GM21619 (cell line): Measurements from ENCODE around the gene B3GAT1.

ENCODE experiments used
- ATAC-seq: cut with Tn5 transposase; IDR thresholded peaks from one replicate; pipeline ENCODE4 v1.9.1; 2021; ENCODE audit not compliant: unreplicated experiment

The B3GAT1 gene

DNA sequence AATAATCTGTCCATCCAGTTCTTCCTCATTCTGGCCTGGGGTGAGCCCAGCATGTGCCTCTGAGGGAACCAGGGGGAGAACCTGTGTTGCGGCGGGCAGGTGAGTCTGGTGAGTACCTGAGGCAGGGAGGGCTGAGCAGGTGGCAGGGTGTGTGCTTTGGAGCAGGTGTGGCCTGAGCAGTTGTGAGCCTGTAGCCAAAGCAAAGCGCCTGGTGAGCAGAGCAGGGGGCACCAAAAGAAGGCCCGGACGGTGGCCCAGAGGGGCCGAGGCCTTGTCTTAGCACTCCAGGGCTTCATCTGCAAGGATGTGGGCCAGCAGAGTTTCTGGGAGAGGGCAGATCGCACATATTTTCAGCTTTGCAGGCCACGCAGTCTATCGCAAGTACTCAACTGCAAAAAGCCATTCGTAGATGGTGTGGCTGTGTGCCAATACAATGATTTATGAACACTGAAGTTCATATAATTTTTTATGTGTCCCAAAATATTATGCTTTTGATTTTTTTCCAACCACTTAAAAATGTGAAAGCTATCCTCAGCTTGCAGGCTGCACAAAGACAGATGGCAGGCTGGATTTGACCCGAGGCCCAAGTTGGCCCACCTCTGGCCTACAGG lies 71.6 kb downstream of the B3GAT1 start:
- no peak for ATAC-seq

- ATAC-seq, result no peak
These were observed 72.3 kb downstream of the B3GAT1 start for GRCh38 chr11:134339756-134340155.

- no peak for ATAC-seq
These were observed 73.4 kb downstream of the B3GAT1 start for GRCh38 chr11:134338654-134339053.

DNA sequence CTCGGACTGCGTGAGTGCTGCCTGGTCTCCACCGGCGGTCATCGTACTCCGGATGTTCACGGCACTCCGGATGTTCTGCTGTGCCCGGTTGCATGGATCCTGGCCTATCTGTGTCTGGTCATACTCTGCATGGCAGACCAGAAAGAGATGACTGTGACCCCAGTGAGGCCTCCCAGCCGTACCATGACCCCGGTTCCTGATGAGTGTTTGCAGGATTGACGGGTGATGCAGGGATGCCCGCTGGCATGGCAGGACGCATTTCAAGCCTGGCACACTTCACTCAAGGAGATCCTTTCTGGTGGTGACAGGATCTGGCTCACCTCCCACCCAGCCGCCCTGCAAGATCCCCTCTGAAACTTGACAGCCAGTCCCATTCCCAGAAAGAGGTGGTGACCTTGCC lies 74.0 kb downstream of the B3GAT1 start:
- no peak for ATAC-seq

- no peak for ATAC-seq
These were observed 75.0 kb downstream of the B3GAT1 start for GRCh38 chr11:134337051-134337450.

- no peak for ATAC-seq
These were observed 77.1 kb downstream of the B3GAT1 start for GRCh38 chr11:134334796-134335571.

GRCh38 chr11:134333946-134334345 lies 78.1 kb downstream of the B3GAT1 start:
- no peak for ATAC-seq

- no peak for ATAC-seq
These were observed 78.7 kb downstream of the B3GAT1 start for GRCh38 chr11:134333312-134333711.

DNA sequence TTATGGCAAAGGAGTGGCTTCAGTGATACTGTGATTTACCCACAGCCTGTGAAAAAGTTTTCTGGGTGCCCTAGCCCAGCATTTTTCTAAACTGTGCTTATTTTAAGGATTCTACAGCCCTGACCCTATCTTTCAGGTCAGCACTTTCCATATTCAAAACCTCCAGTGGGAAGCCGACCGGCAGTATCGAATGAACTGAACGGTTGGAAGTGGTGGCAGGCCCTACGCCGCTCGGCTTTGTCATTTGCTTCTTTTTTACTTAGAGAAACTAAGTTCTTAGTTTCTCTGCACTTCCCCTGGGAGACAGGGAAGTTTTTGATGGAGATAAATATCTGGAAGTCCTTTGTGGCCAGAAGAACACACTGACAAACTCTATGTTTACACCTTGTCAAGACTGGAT lies 79.3 kb downstream of the B3GAT1 start:
- no peak for ATAC-seq

- ATAC-seq, result peak; percentile 20
These were observed 79.8 kb downstream of the B3GAT1 start for GRCh38 chr11:134332189-134332631.

DNA sequence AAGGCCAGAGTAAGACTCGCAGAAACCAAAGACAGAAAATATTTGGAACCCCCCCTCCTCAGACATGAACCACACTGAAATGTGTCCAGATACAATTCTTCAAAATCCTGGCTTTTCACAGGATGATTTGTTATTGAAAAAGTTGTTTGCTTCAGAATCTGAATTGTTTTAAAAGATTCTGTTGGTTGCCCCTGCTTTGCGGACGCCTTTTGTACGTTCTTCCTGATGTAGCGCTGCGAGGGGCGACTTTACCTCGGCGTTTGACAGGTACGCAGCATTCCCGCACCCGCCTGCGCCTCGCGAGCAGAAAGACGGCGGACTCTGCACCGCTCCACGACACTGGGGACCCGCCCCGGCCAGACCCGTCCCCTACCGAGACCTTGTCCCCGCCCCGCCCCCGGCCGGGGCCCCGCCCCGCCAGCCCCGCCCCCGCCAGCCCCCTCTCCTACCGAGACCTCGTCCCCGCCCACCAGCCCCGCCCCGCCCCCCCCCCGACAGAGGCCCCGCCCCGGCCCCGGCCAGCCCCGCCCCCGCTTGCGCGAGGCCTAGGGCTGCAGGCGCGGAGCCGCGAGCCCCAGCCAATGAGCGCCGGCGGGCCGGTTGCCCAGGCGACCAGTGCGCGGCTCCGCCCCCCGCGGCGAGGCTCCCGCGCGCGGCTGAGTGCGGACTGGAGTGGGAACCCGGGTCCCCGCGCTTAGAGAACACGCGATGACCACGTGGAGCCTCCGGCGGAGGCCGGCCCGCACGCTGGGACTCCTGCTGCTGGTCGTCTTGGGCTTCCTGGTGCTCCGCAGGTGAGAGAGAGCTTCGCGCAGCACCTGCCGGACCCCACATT lies 80.5 kb downstream of the B3GAT1 start, which contains the start of gene GLB1L2:
Gene GLB1L2, plus strand, starts transcription at position 635 of the 835 bp plus-strand sequence. Its CDS starts 74 bp downstream, at position 709.
- peak; percentile 87 for ATAC-seq

DNA sequence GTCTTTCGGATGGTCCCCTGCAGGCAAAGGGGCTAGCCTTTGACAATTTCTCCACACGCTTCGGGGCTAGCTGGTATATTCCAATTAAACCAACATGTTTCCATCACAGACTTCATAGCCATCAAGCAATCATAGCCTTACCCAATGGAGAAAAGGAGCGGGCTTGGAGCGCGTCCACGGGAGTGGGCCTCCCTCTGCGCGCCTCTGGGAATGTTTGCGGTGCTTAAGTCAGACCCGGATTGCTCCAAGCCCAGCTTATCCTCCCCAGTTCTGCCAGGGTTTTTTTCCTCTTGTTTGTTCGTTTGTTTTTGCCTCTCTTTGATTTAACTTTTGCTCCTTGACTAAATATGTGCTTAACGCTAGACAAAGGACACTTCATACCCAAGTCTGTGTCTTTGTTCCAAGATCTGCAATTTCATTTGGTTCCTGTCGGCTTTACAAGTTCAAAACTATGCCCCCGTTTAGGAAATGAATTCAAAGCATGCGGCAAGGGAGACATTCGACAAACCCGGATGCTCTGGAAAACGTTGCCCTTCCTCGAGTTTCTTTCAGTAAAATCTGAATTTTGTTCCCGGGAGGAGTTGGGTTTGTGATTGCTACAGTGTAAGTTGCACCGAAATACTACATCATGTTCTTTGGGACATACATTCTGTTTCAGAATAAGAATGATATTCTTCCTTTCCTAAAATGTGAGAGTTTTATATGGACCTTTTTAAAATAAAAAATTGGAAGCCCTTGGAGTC lies 81.3 kb downstream of the B3GAT1 start:
- no peak for ATAC-seq
